ENCODE results near the gene COL4A3.
"Not testable (repeated sequence)": the region's sequence is repeated elsewhere in the genome, so short reads cannot be mapped to it uniquely, and the experiment has no call there.

COL4A3 gene

GRCh38 chr2:227164763-227165291 is 403 bp downstream of the COL4A3 start:
- no peak for TF ChIP-seq CTCF (IDR thresholded peaks at IDR 0.05; ENCODE audit: control insufficient read depth, insufficient read depth, low read depth, low read length, missing control alignments)
- H3K4me3 ChIP-seq (ENCODE audit: control insufficient read depth, low read depth, low read length): no peak overlapping the region; the same call in 1 of the 2 replicates
- DNase-seq (ENCODE audit: low read depth): no peak

GRCh38 chr2:227171779-227172178 is 7.4 kb downstream of the COL4A3 start:
- H3K4me3 ChIP-seq (ENCODE audit: control insufficient read depth, low read depth, low read length); DNase-seq (ENCODE audit: low read depth): not testable (repeated sequence)

- H3K4me3 ChIP-seq (ENCODE audit: control insufficient read depth, low read depth, low read length): no peak overlapping the region
- TF ChIP-seq CTCF (IDR thresholded peaks at IDR 0.05; ENCODE audit: control insufficient read depth, insufficient read depth, low read depth, low read length, missing control alignments): no peak
- DNase-seq (ENCODE audit: low read depth): no peak
These were observed 13.3 kb downstream of the COL4A3 start for GRCh38 chr2:227177592-227178336.

GRCh38 chr2:227179988-227180685 is 15.7 kb downstream of the COL4A3 start:
- TF ChIP-seq CTCF (IDR thresholded peaks at IDR 0.05; ENCODE audit: control insufficient read depth, insufficient read depth, low read depth, low read length, missing control alignments): no peak
- no peak overlapping the region for H3K4me3 ChIP-seq (ENCODE audit: control insufficient read depth, low read depth, low read length)
- no peak for DNase-seq (ENCODE audit: low read depth)

- no peak for TF ChIP-seq CTCF (IDR thresholded peaks at IDR 0.05; ENCODE audit: control insufficient read depth, insufficient read depth, low read depth, low read length, missing control alignments)
- DNase-seq (ENCODE audit: low read depth): no peak
- H3K4me3 ChIP-seq (ENCODE audit: control insufficient read depth, low read depth, low read length): no peak overlapping the region
These were observed 16.3 kb downstream of the COL4A3 start for GRCh38 chr2:227180770-227181169.

- no peak overlapping the region for H3K4me3 ChIP-seq (ENCODE audit: control insufficient read depth, low read depth, low read length)
- no peak for DNase-seq (ENCODE audit: low read depth)
- no peak for TF ChIP-seq CTCF (IDR thresholded peaks at IDR 0.05; ENCODE audit: control insufficient read depth, insufficient read depth, low read depth, low read length, missing control alignments)
These were observed 18.3 kb downstream of the COL4A3 start for GRCh38 chr2:227182765-227183164.
